ENCODE data around the gene MYH11.
"Not testable (repeated sequence)": the region's sequence is repeated elsewhere in the genome, so short reads cannot be mapped to it uniquely, and the experiment has no call there.

Gene MYH11

GRCh38 chr16:15796885-15797284 is 59.9 kb downstream of the MYH11 start:
- no peak for TF ChIP-seq CTCF (IDR thresholded peaks at IDR 0.05; ENCODE audit: borderline replicate concordance, insufficient read depth, low read depth, low read length)
- no peak overlapping the region for H3K4me3 ChIP-seq (ENCODE audit: low read depth, low read length)

GRCh38 chr16:15795615-15796014 is 61.2 kb downstream of the MYH11 start:
- H3K4me3 ChIP-seq (ENCODE audit: low read depth, low read length) = no peak overlapping the region
- TF ChIP-seq CTCF (IDR thresholded peaks at IDR 0.05; ENCODE audit: borderline replicate concordance, insufficient read depth, low read depth, low read length) = no peak

GRCh38 chr16:15792563-15792971 is 64.3 kb downstream of the MYH11 start:
- TF ChIP-seq CTCF (IDR thresholded peaks at IDR 0.05; ENCODE audit: borderline replicate concordance, insufficient read depth, low read depth, low read length) = no peak
- H3K4me3 ChIP-seq (ENCODE audit: low read depth, low read length) = no peak overlapping the region

- H3K4me3 ChIP-seq (ENCODE audit: low read depth, low read length) = no peak overlapping the region
- no peak for TF ChIP-seq CTCF (IDR thresholded peaks at IDR 0.05; ENCODE audit: borderline replicate concordance, insufficient read depth, low read depth, low read length)
Measured at GRCh38 chr16:15790458-15790857, 66.4 kb downstream of the MYH11 start.

- not testable (repeated sequence) for H3K4me3 ChIP-seq (ENCODE audit: low read depth, low read length)
Measured at GRCh38 chr16:15789816-15790215, 67.0 kb downstream of the MYH11 start.

- TF ChIP-seq CTCF (IDR thresholded peaks at IDR 0.05; ENCODE audit: borderline replicate concordance, insufficient read depth, low read depth, low read length) = no peak
- no peak overlapping the region for H3K4me3 ChIP-seq (ENCODE audit: low read depth, low read length)
Measured at GRCh38 chr16:15788846-15789239, 68.0 kb downstream of the MYH11 start.

GRCh38 chr16:15786501-15786900 is 70.3 kb downstream of the MYH11 start:
- TF ChIP-seq CTCF (IDR thresholded peaks at IDR 0.05; ENCODE audit: borderline replicate concordance, insufficient read depth, low read depth, low read length) = no peak
- no peak overlapping the region for H3K4me3 ChIP-seq (ENCODE audit: low read depth, low read length)

Measured in GM12875 (cell line).